GM19025 (cell line): Measurements from ENCODE around the gene SMTN.
A peak's percentile ranks its signal among the peaks of the same experiment; 100 is the strongest.
"Not testable (repeated sequence)": the region's sequence is repeated elsewhere in the genome, so short reads cannot be mapped to it uniquely, and the experiment has no call there.

Experiments
- ATAC-seq: cut with Tn5 transposase; IDR thresholded peaks from one replicate; pipeline ENCODE4 v1.9.1; 2021; ENCODE audit warnings: mild to moderate bottlenecking, low read depth, moderate library complexity; ENCODE audit not compliant: unreplicated experiment

Gene SMTN

DNA sequence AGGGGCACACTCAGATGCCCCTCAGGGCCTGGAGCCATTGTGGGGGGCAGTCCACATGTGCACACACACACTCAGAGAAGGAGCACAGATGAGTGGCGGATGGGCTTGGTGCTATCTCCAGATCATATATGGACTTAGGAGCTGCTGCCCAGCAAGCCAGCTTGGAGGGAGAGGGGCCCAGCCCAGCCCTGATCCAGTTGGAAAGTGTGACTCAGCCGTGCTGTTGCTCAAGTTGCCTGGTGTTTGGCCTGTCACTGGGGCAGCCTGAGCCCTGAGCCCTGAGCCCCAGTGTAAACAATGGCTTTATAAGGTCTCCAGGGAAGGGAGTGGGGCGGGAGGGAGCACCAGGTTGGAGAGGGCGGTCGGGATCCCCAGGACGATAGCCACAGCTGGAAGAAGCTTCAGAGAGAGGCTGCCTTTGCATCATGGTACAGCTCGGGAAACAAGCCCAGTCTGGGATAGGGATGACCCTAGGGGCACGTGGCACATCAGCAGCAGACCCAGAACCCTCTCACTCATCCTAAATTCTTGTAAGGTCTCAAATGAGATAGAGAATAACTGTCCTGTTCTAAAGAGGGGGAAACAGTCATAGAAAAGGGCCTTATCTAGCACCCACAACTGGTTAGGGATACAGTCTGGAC lies 21.4 kb downstream of the SMTN start:
- no peak for ATAC-seq

DNA sequence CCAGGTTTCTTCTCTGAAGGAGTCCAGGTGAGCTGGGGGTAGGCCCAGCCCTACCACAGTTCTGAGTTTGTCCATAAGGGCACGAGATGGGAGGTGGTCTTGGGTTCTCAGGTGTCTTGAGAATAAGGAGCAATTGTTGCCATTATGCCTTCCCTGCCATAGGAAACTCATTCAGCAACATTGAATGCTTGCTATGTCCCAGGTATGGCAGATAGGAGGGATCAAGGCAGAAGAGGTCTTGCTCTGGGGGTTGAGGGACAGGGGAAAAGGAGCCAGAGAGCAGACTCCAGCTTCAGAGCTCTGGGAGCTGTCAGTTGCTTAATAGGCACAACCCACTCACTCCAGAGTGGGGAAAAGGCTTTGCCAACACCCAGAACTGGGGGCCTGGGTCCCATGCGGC lies 22.0 kb downstream of the SMTN start:
- no peak for ATAC-seq

DNA sequence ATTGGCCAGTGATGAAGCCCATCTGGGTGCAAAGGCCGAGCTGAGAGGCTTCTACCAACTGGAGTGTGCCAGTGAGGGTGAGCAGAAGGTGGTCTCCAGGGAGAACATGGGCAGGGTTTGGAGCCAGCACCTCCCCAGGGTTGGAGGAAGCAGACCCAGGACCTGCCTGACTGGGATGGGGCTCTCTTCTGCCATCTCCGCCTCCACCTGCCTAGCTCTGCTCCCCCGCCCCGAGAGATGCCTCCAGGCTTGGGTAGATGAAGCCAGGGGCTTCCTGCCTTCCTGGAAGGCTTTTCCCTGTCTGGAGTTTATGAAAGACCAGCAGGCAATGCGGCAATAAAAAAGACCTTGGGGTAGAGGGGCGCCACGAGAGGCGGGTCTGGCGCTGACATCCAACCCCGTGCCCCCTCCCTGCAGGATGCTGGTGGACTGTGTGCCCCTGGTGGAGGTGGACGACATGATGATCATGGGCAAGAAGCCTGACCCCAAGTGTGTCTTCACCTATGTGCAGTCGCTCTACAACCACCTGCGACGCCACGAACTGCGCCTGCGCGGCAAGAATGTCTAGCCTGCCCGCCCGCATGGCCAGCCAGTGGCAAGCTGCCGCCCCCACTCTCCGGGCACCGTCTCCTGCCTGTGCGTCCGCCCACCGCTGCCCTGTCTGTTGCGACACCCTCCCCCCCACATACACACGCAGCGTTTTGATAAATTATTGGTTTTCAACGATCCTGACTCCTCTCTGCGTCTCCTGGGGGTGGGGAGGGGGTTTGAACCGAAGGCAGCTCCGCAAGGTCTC lies 23.0 kb downstream of the SMTN start:
- no peak for ATAC-seq

DNA sequence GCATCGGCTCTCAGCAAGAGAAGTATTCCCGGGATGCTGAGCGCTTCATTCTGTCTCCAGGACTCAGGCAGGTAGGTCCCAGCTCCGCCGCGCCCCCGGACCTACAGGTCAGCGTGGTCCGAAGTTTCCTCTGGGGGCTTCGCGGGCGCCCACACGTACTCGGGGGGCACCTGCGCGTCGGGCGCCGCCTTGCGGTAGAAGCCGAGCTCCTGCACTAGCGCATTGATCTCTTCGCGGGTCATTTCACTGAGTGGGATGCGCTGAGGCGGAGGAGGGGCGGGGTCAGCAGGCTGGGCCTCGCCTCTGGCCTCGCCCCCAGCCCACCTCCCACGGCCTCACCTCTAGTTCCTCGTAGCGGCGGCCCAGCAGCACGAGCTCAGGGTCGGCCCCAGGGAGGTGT lies 23.8 kb downstream of the SMTN start:
- ATAC-seq, result no peak

DNA sequence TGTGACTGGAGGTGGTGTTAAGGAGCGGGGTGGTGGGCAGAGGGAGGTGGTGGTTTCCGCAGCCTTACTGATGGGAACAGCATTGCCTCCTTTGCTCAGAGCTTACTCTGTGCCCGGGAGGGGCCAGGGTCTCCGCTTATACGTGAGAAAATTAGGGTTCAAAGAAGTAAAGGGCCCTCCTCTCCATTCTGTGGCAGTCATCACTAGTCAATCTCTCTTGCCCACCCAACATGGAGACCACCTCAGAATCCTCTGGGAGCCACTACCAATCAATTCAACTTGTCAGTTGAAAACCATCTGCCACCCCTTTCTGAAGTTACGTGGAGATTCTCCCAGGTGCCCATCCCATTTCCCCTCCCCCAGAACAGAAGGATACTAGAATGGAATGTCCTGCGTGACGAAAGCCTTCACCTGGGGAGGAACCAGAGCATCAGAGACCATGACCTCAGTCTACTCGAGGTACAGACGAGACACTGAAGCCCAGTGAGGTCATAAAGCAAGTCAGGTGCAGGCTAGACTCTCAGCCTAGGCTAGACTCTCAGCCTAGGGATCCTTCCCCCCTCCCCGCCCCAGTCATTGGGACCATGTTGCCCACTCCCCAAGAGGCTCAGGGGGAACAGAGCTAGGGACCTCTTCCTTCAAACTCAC lies 24.3 kb downstream of the SMTN start:
- ATAC-seq, result no peak

DNA sequence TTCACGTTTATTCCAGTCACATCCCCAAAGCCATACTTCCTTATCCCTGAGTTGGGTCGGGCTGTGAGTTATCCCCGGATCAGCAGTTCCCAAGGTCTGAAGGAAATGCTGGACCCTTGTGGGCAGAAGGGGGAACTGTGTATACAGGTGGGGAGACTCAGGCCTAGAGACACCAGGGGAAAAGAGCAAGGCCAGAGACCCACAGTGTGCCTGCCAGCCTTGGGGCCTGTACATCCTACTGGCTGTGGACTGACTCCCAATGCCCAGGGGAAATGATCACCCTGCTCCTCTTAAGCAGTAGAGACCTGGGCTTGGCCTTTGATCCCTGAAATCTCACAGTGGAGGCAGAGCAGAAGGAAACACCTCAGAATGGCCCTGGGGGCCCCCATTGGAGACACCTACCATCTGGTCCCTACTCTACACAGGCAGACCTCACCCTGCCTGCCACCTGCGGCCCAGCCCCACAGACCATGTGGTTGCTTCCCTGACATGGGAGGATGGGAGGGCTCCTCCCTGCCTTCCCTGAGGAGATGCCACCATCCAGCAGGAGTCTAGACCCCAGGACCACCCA lies 25.0 kb downstream of the SMTN start:
- no peak for ATAC-seq

DNA sequence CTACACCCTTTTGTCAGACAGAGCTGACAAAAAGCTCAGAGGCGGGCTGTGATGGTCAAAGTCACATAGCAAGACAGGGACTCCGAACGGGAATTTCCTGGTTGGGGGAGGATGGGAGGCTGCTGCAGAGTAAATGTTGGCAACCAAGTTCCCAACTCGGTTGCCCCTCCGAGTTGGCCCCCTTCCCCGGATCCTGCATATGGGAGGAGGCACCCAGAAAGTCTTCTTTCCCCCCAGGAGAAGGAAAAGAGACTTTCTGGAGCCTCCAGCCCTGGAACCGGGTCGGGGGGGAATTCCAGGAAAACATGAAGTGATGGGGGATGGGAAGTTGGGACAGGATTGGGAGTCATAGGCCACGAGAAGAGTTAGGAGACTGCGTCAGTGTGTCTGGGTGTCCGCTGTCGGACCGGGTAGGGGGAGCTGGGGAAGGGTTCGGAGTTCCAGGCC lies 25.6 kb downstream of the SMTN start:
- ATAC-seq, result no peak

DNA sequence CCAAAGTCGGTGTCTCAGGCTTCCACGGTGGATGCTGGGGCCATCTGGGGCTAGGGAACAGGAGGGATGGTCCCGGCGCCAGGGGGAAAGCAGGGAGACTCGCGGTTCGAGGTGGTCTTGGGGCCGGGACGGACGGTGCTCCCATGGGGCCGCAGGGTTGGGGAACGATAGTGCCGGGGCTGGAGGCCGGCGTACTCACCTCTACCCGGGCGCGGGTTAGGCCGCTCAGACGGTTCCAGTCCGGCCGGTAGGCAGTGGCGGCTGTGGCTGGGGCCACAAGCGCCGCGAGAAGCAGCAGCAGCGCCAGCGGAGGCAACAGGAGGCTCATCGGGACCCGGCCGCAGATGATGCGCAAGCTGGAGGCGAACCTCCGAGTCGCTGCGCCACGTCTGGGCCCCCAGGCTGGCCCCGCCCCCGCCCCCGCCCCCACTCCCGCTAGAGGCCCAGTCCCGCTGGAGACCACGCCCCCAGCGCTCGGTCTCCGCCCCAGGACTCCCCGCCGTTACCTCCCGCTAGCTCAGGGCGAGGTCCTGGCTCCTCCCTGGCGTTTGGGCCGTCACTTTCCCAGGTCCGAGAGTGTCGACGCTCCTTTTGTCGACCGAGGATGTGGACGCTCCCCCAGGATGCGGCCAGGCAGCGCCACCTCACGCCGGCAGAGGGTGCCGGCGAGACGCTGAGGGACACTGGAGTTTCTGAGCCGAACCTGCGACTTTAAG lies 26.2 kb downstream of the SMTN start, which contains the start of gene SELENOM:
SELENOM (minus strand) TSS at position 391 of the 716 bp plus-strand sequence; CDS start at position 328, 63 bp downstream.
- ATAC-seq, result peak; percentile 87

DNA sequence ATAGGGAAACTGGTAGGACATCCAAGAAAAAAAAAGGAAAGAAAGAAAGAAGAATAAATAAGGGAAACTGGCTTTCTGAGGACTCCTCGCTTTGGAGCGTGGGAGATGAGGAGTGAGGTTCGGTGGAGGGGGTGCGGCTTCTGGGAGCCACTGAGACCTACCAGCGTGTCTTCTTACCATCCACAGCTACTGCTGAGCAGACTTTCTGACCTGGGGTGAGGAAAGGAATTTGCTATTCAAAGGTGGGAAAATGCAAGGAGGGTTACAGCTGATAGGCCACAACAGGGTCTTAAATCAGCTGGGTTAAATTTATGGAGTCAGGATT lies 26.7 kb downstream of the SMTN start:
- peak; percentile 7 for ATAC-seq

DNA sequence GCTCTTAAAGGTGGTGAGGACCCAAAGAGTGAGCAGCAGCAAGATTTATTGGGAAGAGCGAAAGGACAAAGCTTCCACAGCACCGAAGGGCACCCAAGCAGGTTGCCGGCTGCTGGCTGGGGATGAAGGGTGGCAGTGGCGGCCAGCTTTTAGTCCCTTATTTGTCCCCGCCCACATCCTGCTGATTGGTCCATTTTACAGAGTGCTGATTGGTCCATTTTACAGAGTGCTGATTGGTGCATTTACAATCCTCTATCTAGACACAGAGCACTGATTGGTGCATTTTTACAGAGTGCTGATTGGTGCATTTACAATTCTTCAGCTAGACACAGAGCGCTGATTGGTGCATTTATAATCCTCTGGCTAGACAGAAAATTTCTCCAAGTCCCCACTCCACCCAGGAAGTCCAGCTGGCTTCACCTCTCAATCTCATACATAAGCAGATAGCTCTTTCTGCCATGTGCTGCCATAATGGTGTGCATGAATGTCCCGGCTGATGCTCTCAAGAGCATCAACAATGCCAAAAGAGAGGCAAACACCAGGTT lies 31.5 kb downstream of the SMTN start:
- ATAC-seq, result not testable (repeated sequence)

DNA sequence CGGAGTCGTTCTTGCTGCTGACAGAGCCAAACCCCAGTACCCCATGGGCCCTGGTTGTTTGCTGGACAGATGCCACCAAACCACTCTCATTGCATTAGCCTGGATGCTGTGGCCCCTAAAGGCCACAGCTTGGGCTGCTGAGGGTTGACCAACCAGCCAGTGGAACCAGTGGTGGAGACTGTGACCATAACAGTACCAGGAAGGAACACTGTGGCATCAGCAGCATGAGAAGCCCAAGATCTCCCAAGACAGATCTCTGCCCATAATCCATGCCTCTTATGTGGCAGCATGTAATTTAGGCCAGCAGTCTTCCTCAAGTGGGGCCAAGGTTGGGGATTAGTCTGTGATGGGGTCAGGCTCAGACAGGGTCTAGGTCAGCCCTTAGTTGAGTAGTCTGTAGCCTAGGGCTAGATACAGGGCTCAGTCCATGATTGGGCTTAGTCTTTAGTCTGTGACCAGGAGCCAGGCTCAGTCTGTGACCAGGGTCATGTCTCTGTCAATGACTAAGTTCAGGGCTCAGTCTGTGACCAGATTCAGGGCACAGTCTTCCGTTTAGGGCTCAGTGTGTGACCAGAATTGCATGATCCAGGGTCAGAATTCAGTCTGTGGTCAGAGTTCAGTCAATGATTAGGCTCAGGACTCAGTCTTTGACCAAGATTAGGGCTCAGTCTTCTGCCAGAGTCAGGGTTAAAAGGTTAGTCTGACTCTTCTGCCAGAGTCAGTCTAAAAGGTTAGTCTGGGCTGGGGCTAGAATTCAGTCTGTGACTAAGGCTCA lies 37.1 kb downstream of the SMTN start:
- ATAC-seq, result no peak

DNA sequence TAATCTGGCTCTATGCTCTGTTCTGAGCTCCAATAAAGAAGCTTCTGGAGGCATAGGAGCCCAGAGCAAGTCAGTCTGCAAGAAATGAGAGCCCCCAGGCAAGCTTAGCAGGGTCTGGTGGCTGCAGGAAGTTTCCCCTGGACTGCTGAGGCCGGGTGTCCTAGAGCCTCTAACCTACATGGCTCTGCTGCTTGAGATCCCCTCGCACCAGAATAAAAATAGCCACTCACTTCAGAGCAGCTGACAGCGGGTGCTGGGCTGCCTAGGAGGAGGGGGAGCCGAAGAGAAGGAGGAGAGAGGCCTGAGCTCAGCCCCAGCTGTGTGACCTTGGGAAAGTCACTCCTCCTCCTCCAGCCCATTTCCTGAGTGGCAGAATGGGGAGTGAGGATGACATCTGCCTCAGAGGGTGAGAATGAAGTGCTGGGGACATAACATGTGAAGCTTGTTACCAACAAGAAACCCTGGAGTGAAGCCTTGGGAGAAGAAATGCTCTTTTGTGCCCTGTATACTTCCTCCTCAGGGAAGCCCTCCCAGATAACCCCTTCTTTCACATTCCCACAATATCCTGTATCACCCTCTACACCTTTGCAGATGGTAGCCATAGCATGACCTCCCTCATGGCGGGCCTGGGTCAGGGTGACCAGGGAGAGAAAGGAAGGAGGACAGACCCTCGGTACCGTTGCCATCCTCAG lies 38.1 kb downstream of the SMTN start:
- no peak for ATAC-seq

DNA sequence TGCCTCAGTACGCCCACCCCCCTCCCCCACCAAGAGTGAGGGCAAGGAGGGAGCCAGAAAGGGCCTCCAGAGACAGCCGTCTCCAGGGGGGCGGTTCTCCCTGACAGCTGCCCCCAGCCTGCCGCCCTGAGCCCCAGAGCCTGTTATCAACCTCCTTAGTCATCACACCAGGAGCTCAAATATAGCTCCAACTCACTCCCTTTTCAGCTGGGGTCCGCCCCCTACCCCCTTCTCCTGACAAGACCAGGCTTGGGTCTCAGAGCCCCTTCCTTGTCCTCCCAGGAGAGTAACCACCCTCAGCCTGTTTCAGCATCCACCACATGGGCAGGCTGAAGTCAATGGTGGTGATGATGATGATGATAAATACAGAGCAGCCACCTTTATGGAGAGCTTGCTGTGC lies 39.1 kb downstream of the SMTN start:
- ATAC-seq, result no peak

DNA sequence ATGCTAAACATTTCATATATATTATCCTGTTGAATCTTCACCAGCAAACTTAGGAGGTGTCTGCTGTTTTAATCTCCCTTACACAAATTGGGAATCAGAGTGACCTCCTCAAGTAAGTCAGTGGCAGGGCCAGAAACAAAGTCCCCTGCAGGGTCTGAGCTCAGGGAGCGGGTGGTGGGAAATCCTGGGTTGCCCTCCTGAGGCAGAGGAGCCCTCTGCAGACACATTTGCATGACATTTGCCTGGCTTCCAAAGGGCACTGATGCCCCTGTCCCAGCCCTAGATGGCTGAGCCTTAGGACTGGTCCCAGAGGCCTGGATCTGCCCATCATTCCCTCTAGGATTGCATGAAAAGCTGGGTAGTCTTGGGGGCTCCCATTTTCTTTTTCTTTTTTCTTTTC lies 39.5 kb downstream of the SMTN start:
- no peak for ATAC-seq

DNA sequence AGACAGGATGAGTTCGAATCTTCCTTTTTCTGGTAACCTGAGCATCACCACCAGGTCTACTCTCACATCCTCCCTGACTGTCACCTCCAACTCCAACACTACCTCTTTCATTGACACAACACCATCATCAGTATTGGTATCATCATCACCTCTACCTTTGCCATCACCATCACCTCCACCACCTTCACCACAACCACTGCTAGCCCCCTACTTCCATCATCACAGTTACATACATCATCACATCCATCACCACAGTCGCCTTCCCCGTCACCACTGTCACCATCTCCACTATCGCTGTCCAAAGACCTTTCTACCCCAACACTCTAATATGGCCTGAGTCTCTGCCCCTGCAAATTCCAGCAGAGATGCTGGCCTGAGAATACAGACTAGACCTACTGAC lies 40.3 kb downstream of the SMTN start:
- ATAC-seq, result no peak

DNA sequence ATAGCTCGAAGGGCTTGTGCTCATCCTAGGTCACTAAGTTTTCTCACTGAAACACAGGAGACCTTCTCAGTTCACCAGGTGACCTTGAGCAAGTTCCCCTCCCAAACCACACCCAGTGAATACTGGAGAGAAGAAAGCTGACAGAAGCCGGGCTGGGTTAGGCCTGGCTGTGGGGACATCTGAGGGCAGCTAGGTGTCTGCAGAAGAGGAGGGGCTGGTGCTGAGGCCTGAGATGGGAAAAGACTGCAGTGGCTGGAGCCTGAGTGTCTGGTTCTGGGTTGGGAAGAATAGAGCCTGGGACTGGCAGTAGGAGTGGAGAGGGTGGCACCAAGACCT lies 41.0 kb downstream of the SMTN start:
- no peak for ATAC-seq

DNA sequence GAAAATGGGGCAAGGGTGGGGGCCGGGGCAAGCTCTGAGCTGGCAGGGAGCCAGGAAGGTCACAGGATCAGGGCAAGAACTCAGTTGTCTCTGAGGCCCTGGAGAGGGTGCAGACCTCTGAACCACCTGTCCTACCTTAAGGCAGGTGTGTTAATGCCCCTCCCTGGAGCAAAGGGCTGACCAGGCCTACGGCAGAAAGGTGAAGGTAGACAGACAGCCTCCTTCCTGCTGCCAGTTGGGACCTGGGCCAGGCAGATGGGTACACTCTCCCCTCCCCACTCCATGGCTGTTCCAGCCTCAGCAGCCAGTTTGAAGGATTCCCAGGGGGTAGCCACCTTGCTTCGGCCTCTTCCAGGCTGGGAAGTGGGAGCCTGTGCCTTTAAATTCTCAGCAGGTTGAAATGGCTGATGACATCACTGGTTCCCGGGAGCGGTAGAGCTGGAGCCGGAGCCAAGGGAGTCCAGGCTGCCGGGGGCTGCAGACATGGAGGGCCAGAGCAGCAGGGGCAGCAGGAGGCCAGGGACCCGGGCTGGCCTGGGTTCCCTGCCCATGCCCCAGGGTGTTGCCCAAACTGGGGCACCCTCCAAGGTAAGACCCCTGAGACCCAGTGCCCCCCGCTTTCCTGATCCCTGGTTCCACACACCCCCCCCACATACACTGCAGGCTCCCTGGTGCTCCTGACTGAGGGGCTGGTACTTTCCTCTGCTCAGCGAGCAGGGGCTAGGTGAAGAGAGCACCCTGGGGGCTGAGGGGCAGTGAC lies 41.6 kb downstream of the SMTN start, which contains the start of gene INPP5J:
INPP5J (plus strand) TSS at position 435 of the 760 bp plus-strand sequence; CDS start at position 484, 49 bp downstream.
- ATAC-seq, result no peak

DNA sequence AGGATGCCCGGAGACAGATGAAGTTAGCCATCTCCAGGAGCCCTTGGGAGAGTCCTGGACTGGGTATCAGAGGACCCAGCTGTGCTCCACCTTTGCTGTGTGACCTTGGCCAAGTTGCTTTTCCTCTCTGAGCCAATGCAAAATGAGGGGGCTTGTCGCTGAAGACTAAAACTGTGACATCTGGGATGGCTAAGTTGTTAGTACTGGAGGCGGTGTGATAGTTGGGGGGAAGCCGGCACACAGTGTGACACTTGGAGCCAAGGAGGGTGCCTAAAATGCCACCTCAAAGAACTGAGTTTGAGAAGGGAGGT lies 42.1 kb downstream of the SMTN start:
- ATAC-seq, result no peak

DNA sequence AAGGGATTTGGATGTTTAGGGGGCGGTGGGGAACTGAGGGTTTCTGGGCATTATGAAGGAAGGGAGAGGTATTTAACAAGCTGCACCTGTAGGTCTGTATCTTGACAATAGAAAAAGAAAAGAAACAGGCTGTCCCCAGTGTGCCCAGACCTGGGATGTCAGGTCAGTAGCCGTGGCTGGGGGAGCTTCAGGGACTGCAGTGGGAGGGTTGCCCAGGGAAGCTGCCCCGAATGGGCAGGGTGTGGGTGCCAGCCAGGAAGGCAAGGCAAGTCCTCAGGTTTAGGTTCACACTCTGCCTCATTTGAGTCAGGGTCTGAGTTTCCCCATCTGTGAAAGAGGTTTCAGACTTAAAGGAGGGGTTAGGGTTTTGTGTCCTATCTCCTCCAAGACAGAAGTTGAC lies 43.2 kb downstream of the SMTN start:
- ATAC-seq, result no peak
